Raji (cell line): ENCODE results near the gene LIPG.

Experiments used
- POLR2A ChIP-seq: IDR thresholded peaks from 2 replicates; pipeline ENCODE4 v1.6.1; 2011; ENCODE audit warnings: low read depth, low read length, control low read depth; ENCODE audit not compliant: insufficient read depth

The LIPG gene

GRCh38 chr18:49565612-49566011 is 3.8 kb downstream of the LIPG start:
- TF ChIP-seq POLR2A: no peak

- no peak for TF ChIP-seq POLR2A
These were observed 4.4 kb downstream of the LIPG start for GRCh38 chr18:49566217-49566770.

GRCh38 chr18:49566985-49567384 is 5.1 kb downstream of the LIPG start:
- TF ChIP-seq POLR2A: no peak

- no peak for TF ChIP-seq POLR2A
These were observed 7.9 kb downstream of the LIPG start for GRCh38 chr18:49569724-49570123.

GRCh38 chr18:49570836-49571235 is 9.0 kb downstream of the LIPG start:
- TF ChIP-seq POLR2A: no peak

- TF ChIP-seq POLR2A: no peak
These were observed 10.9 kb downstream of the LIPG start for GRCh38 chr18:49572611-49573345.

GRCh38 chr18:49573835-49574234 is 12.0 kb downstream of the LIPG start:
- no peak for TF ChIP-seq POLR2A

GRCh38 chr18:49580279-49580678 is 18.4 kb downstream of the LIPG start:
- no peak for TF ChIP-seq POLR2A

GRCh38 chr18:49581371-49581770 is 19.5 kb downstream of the LIPG start:
- TF ChIP-seq POLR2A: no peak

GRCh38 chr18:49582579-49582978 is 20.7 kb downstream of the LIPG start:
- no peak for TF ChIP-seq POLR2A

GRCh38 chr18:49584394-49584793 is 22.5 kb downstream of the LIPG start:
- no peak for TF ChIP-seq POLR2A

GRCh38 chr18:49585781-49586663 is 24.2 kb downstream of the LIPG start:
- TF ChIP-seq POLR2A: no peak

- no peak for TF ChIP-seq POLR2A
These were observed 26.3 kb downstream of the LIPG start for GRCh38 chr18:49588171-49588570.

- TF ChIP-seq POLR2A: no peak
These were observed 27.1 kb downstream of the LIPG start for GRCh38 chr18:49588971-49589370.

GRCh38 chr18:49590608-49591007 is 28.8 kb downstream of the LIPG start:
- no peak for TF ChIP-seq POLR2A

GRCh38 chr18:49591271-49591670 is 29.4 kb downstream of the LIPG start:
- TF ChIP-seq POLR2A: no peak

- TF ChIP-seq POLR2A: no peak
These were observed 29.9 kb downstream of the LIPG start for GRCh38 chr18:49591775-49592174.

GRCh38 chr18:49596687-49597086 is 34.8 kb downstream of the LIPG start:
- no peak for TF ChIP-seq POLR2A
